Chondrocyte (in vitro differentiated cells): ENCODE measurements around the gene CDX1. TPM values are rescaled to one million over a fixed set of nuclear protein-coding genes. Genes with fewer than 3 reads are reported as not detected.

Source experiments
- DNase-seq: peaks from one replicate; pipeline ENCODE4 v3.0.0; 2021; ENCODE audit warnings: mixed read lengths, low spot score
- H3K27ac Mint-ChIP-seq: one replicate; pipeline ENCODE4 v1.8.0; 2021; ENCODE audit warnings: mild to moderate bottlenecking, moderate library complexity, mixed read lengths; ENCODE audit not compliant: unreplicated experiment
- H3K27me3 Mint-ChIP-seq: 2 replicates; pipeline ENCODE4 v1.8.0; 2021; ENCODE audit warnings: low read depth, mixed read lengths
- H3K36me3 Mint-ChIP-seq: 2 replicates; pipeline ENCODE4 v1.8.0; 2021; ENCODE audit warnings: low read depth, mixed read lengths
- H3K4me1 Mint-ChIP-seq: 2 replicates; pipeline ENCODE4 v1.8.0; 2021; ENCODE audit warnings: low read depth, mild to moderate bottlenecking, mixed read lengths
- H3K4me3 Mint-ChIP-seq: one replicate; pipeline ENCODE4 v1.8.0; 2021; ENCODE audit warnings: mild to moderate bottlenecking, moderate library complexity, mixed read lengths; ENCODE audit not compliant: unreplicated experiment
- H3K9me3 Mint-ChIP-seq: 2 replicates; pipeline ENCODE4 v1.8.0; 2021; ENCODE audit warnings: low read depth, mixed read lengths
- total RNA-seq: library from RNA; stranded (reverse); gene quantifications from 3 replicates; pipeline ENCODE4 v1.2.1, GENCODE V29; 2021
- TF ChIP-seq, protein P1 (sequence below): fragments of 200-600 bp; sonication (generic); IDR thresholded peaks from 2 replicates; pipeline ENCODE4 v1.5.0; 2021; ENCODE audit warnings: antibody characterized with exemption, mild to moderate bottlenecking, moderate library complexity

CDX1 gene
- total RNA-seq, 1 donor from 2014 or later = 0.57 TPM

DNA sequence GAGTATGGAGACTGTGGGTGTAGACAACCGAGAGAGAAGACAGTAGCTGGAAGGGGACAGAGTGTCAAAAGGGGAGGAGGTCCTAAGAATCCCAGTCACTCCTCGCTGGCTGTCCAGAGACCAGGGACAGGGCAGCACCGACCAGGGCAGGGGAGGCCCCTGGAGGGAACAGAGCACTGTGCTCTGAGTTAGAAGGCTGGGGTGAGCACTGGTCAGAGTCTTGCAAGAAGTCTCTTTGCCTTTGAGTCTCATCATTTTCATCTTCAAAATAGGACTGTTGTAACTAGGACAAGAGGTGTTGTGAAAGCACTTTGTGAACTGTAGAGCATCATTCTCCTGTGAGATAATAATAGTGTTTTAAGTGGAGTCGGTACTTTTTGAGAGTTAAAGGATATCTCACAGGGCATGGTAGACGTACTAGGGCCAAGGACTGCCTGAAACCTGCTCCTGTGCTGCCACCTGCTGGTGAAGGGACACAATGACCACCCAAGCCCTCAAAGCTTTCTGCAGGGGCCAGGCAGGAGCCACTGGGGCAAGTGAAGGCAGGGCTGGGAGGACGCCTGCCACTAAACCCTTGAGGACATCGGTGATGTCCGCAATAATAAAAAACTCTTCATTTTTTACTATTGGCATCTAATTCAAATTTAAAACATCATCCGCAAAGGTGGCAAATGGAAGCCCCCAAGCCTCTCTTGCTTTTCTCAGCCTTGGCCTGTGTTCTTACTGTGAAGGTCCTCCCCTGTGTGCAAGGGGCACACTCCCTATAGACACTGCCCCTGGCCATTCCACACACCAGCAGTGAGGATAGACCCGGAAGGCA is 51.5 kb downstream of the CDX1 start:
- H3K27ac Mint-ChIP-seq = no peak overlapping the region
- H3K4me3 Mint-ChIP-seq = no peak overlapping the region
- H3K4me1 Mint-ChIP-seq = peaks cover 14% of the 10 kb centered on the region
- no peaks in the 10 kb centered on the region for H3K27me3 Mint-ChIP-seq
- H3K9me3 Mint-ChIP-seq = no peaks in the 10 kb centered on the region
- H3K36me3 Mint-ChIP-seq = no peaks in the 10 kb centered on the region
- TF ChIP-seq, protein P1, sequence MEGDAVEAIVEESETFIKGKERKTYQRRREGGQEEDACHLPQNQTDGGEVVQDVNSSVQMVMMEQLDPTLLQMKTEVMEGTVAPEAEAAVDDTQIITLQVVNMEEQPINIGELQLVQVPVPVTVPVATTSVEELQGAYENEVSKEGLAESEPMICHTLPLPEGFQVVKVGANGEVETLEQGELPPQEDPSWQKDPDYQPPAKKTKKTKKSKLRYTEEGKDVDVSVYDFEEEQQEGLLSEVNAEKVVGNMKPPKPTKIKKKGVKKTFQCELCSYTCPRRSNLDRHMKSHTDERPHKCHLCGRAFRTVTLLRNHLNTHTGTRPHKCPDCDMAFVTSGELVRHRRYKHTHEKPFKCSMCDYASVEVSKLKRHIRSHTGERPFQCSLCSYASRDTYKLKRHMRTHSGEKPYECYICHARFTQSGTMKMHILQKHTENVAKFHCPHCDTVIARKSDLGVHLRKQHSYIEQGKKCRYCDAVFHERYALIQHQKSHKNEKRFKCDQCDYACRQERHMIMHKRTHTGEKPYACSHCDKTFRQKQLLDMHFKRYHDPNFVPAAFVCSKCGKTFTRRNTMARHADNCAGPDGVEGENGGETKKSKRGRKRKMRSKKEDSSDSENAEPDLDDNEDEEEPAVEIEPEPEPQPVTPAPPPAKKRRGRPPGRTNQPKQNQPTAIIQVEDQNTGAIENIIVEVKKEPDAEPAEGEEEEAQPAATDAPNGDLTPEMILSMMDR = peak; percentile 96
- no peak for DNase-seq

DNA sequence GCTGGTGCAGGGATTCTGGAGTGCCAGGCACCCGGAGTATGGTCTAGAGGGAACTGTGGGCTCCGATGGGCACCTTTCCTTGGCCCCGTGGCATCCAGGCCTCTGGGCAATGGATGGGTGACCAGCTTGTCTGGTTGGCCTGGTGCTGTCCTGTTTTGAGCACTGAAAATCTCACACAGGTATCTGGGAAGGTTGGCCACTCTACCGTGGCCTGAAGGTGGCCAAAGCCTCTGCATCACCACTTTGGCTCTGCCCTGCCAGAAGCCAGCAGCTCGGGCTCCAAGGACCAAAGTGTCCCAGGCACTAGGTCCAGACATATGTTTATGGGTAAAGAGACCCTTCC is 52.1 kb downstream of the CDX1 start:
- Mint-ChIP-seq H3K4me3 (no peak overlapping the region), H3K4me1 (peaks cover 12% of the 10 kb centered on the region), H3K27me3 (no peaks in the 10 kb centered on the region), H3K27ac (no peak overlapping the region), H3K36me3 (no peaks in the 10 kb centered on the region), H3K9me3 (no peaks in the 10 kb centered on the region)
- TF ChIP-seq, protein P1 = no peak
- DNase-seq = no peak

DNA sequence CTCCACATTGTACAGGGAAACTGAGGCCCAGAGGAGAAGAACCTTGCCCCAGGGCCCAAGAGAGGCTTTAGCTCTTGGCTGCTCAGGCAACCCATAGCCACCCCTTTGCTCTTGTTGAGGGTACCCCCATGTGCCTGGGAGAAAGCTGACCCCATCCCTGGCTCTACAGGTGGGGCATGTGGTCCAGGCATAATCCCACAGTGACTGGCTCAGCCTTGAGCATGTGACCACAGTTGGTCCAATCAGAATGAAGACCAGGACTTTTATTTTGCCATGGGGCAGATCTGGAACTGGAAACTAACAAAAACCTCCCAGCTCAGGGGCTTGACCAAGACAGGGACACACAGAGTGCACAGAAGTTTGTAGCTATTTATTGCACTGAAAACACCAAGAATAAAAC is 52.6 kb downstream of the CDX1 start:
- TF ChIP-seq, protein P1 = no peak
- DNase-seq = no peak
- no peaks in the 10 kb centered on the region for H3K36me3 Mint-ChIP-seq
- no peak overlapping the region for H3K27ac Mint-ChIP-seq
- H3K4me1 Mint-ChIP-seq = peaks cover 7% of the 10 kb centered on the region
- no peaks in the 10 kb centered on the region for H3K27me3 Mint-ChIP-seq
- H3K4me3 Mint-ChIP-seq = no peak overlapping the region
- H3K9me3 Mint-ChIP-seq = no peaks in the 10 kb centered on the region

DNA sequence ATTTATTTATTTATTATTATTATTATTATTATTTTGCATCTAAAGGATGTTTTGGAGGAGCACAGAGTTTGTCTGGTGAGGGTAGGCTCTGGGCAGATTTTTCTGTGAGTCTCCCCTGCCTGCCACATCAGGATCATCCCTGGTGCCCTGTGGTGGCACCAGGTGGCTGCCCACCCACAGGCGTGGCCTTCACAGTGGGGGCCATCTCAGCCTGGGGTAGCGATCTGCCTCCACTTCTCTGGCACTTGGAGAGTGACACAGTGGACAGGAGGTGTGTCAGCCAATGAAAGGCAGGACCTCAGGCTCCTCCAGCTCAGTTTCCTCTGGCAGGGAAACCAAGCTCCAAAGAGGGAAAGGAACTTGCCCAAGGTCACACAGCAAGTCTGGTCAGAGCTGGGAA is 53.3 kb downstream of the CDX1 start:
- no peaks in the 10 kb centered on the region for H3K27me3 Mint-ChIP-seq
- no peak for DNase-seq
- H3K27ac Mint-ChIP-seq = no peak overlapping the region
- no peaks in the 10 kb centered on the region for H3K36me3 Mint-ChIP-seq
- no peak overlapping the region for H3K4me3 Mint-ChIP-seq
- TF ChIP-seq, protein P1 = no peak
- H3K9me3 Mint-ChIP-seq = no peaks in the 10 kb centered on the region
- peaks cover 3% of the 10 kb centered on the region for H3K4me1 Mint-ChIP-seq

DNA sequence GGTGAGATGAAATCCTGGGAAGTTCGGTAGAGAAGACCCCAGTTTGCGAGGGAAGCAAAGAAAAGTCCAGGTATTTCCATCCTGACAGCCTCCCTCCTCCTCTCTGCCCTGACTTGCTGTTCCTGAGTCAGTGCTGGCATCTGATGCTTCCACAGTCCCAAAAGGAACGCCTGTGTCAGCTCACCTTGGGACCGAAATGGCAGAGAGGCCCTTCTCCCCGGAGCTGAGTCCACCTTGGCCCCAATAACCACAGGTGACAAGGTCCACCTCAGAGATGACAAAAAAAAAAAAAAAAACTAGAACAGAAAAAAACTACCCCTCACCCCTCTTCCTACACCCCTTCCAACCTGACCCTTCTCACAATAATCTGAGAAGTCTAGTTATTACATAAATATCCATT is 54.9 kb downstream of the CDX1 start:
- H3K4me3 Mint-ChIP-seq = no peak overlapping the region
- peaks cover 3% of the 10 kb centered on the region for H3K4me1 Mint-ChIP-seq
- TF ChIP-seq, protein P1 = no peak
- H3K9me3 Mint-ChIP-seq = no peaks in the 10 kb centered on the region
- no peak overlapping the region for H3K27ac Mint-ChIP-seq
- H3K27me3 Mint-ChIP-seq = no peaks in the 10 kb centered on the region
- no peak for DNase-seq
- H3K36me3 Mint-ChIP-seq = no peaks in the 10 kb centered on the region
